PC-9 (cell line): Measurements from ENCODE around the gene CNNM4. TPM values are rescaled to one million over a fixed set of nuclear protein-coding genes. Genes with fewer than 3 reads are reported as not detected.

Experiments used
- BruUV-seq: library from RNA; stranded (reverse); fragments of 400-500 nt; replicated peaks from 2 replicates; lab custom pipeline; 2021; lab: Mats Ljungman, UMichigan
- CTCF ChIA-PET: fragments of 300-600 bp; sonication (Branson Sonifier 250); formaldehyde crosslinking; loops from one replicate; lab custom pipeline; 2022; ENCODE audit warnings: antibody characterized with exemption; lab: Charles Lee
- POLR2A ChIA-PET: fragments of 300-600 bp; sonication (Branson Sonifier 250); formaldehyde crosslinking; loops from one replicate; lab custom pipeline; 2022; ENCODE audit warnings: antibody characterized with exemption; ENCODE audit not compliant: unreplicated experiment; lab: Charles Lee
- DNase-seq, 2 experiments: peaks; one replicate each; pipeline versions ENCODE4 v3.0.0 to v3.0.0-alpha.2; 2015 to 2022; ENCODE audit warnings: mixed read lengths in 1 of 2
- H2AFZ ChIP-seq: fragments of 200-600 bp; sonication (generic); 2 replicates; pipeline ENCODE4 v1.8.1; 2017; ENCODE audit warnings: antibody characterized with exemption
- H3F3A ChIP-seq: fragments of 200-600 bp; sonication (generic); 2 replicates; pipeline ENCODE4 v1.8.1; 2017; ENCODE audit warnings: antibody characterized with exemption, mild to moderate bottlenecking, low read depth; ENCODE audit not compliant: insufficient read depth
- H3K27ac ChIP-seq: fragments of 200-600 bp; sonication (generic); 2 replicates; pipeline ENCODE4 v1.6.1; 2016; ENCODE audit warnings: mixed run types
- H3K27me3 ChIP-seq: fragments of 200-600 bp; sonication (generic); 2 replicates; pipeline ENCODE4 v1.6.1; 2016; ENCODE audit warnings: low read depth, mixed run types; ENCODE audit not compliant: insufficient read depth
- H3K36me3 ChIP-seq: fragments of 200-600 bp; sonication (generic); 2 replicates; pipeline ENCODE4 v1.6.1; 2016; ENCODE audit warnings: low read depth, mixed run types
- H3K4me1 ChIP-seq: fragments of 200-600 bp; sonication (generic); replicated peaks from 2 replicates; pipeline ENCODE4 v1.6.1; 2016; ENCODE audit warnings: mixed run types; ENCODE audit not compliant: insufficient read depth
- H3K4me2 ChIP-seq: fragments of 200-600 bp; sonication (generic); 2 replicates; pipeline ENCODE4 v1.6.1; 2017; ENCODE audit warnings: mixed run types
- H3K4me3 ChIP-seq: fragments of 200-600 bp; sonication (generic); 2 replicates; pipeline ENCODE4 v1.6.1; 2016; ENCODE audit warnings: mixed run types
- H3K79me2 ChIP-seq: fragments of 200-600 bp; sonication (generic); 2 replicates; pipeline ENCODE4 v1.6.1; 2017; ENCODE audit warnings: low read depth, mixed run types
- H3K9me2 ChIP-seq: fragments of 200-600 bp; sonication (generic); 2 replicates; pipeline ENCODE4 v1.8.1; 2017; ENCODE audit warnings: mild to moderate bottlenecking; ENCODE audit not compliant: insufficient read depth
- H3K9me3 ChIP-seq: fragments of 200-600 bp; sonication (generic); 2 replicates; pipeline ENCODE4 v1.8.1; 2016; ENCODE audit warnings: low read depth; ENCODE audit not compliant: insufficient read depth
- H4K20me1 ChIP-seq: fragments of 200-600 bp; sonication (generic); 2 replicates; pipeline ENCODE4 v1.8.1; 2017; ENCODE audit not compliant: insufficient read depth
- EZH2 ChIP-seq: fragments of 200-600 bp; sonication (generic); IDR thresholded peaks from 2 replicates; pipeline ENCODE4 v1.8.0; 2017; ENCODE audit warnings: antibody characterized with exemption, low read depth
- intact Hi-C: fragments of 100-400 bp; cut with micrococcal nuclease; formaldehyde crosslinking; loops from one replicate; pipeline ENCODE4 v1.10.0; 2022; ENCODE audit not compliant: unreplicated experiment
- total RNA-seq: library from RNA; stranded (reverse); gene quantifications from 2 replicates; pipeline ENCODE4 v1.2.3, GENCODE V29; 2021
- TF ChIP-seq, protein P1 (sequence below): fragments of 200-600 bp; sonication (generic); conservative IDR thresholded peaks from 2 replicates; pipeline ENCODE4 v1.6.1; 2017; ENCODE audit warnings: mixed run types, antibody characterized with exemption, mild to moderate bottlenecking, moderate library complexity

Gene CNNM4
- total RNA-seq, 1 experiment from 2014 or later: 31.4 TPM

DNA sequence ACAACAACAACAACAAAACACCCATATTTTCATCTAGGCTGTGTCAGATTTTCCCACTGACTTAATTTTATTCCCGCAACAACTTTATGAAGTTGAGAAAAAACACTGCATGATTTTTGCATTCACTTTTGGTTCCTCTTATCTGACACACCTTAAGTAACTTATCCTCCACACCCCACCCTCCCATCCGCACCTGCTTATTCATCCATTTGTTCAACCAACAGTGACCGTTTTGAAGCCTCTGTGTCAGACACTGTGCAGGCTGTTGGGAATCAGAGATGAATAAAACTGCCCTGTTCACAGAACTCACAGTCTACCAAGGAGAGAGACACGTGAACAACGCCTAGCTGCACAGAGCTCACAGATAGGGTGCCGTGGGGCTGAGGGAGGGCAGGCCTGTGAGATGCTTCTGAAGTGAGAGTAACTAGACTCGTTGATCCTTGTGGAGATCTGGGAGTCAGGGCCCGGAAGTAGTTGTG lies 7.4 kb downstream of the CNNM4 start:
- H3K79me2 ChIP-seq: peaks cover 84% of the 10 kb centered on the region
- ChIA-PET POLR2A (interaction anchor here (0.5 to 0.7 kb wide), 5 partner anchors 11 to 328 kb away, joined by 3 to 7 read pairs (median 4); no protein-coding TSS in a partner anchor), CTCF (no interaction called here)
- H3F3A ChIP-seq: peaks cover 56% of the 10 kb centered on the region
- H2AFZ ChIP-seq: peak overlapping the region; percentile 0; the same call in 1 of the 2 replicates
- H3K27ac ChIP-seq: peak overlapping the region; percentile 71
- H3K9me2 ChIP-seq: no peaks in the 10 kb centered on the region
- TF ChIP-seq, protein P1, sequence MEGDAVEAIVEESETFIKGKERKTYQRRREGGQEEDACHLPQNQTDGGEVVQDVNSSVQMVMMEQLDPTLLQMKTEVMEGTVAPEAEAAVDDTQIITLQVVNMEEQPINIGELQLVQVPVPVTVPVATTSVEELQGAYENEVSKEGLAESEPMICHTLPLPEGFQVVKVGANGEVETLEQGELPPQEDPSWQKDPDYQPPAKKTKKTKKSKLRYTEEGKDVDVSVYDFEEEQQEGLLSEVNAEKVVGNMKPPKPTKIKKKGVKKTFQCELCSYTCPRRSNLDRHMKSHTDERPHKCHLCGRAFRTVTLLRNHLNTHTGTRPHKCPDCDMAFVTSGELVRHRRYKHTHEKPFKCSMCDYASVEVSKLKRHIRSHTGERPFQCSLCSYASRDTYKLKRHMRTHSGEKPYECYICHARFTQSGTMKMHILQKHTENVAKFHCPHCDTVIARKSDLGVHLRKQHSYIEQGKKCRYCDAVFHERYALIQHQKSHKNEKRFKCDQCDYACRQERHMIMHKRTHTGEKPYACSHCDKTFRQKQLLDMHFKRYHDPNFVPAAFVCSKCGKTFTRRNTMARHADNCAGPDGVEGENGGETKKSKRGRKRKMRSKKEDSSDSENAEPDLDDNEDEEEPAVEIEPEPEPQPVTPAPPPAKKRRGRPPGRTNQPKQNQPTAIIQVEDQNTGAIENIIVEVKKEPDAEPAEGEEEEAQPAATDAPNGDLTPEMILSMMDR: no peak
- TF ChIP-seq EZH2: no peak
- no peaks in the 10 kb centered on the region for H4K20me1 ChIP-seq
- intact Hi-C loops: loop anchor here (10.0 kb wide), 1 partner anchor 433 kb away; the partner anchor contains the start of gene NCAPH
- peak; percentile 63 to 90 for DNase-seq
- H3K36me3 ChIP-seq: no peaks in the 10 kb centered on the region
- peaks cover 86% of the 10 kb centered on the region for H3K4me1 ChIP-seq
- peak overlapping the region; percentile 71 for H3K4me2 ChIP-seq
- H3K9me3 ChIP-seq: no peaks in the 10 kb centered on the region
- no peaks in the 10 kb centered on the region for H3K27me3 ChIP-seq
- peak overlapping the region; percentile 24; the same call in 1 of the 2 replicates for H3K4me3 ChIP-seq
- no TSS peak for BruUV-seq

DNA sequence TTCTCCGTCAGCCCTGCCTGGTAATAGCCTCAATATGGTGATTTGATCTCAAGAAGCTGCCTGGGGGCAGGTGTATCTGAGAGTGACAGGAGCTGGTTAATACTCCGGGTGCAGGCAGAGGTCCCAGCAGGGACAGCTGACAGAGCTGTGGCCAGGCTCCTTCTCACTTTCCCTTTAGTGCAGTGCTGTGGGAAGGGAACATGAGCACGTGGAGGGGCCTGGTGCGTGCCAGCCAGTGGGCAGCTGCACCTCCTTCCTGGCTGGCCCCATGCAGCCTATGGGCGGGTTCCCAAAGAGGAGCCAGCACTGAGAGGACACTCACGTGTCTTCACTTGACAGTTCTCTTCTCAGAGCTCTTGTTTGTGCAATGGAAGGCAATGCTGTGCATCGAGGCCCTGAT lies 9.1 kb downstream of the CNNM4 start:
- H3K79me2 ChIP-seq: peaks cover 76% of the 10 kb centered on the region
- H3K9me3 ChIP-seq: no peaks in the 10 kb centered on the region
- no peaks in the 10 kb centered on the region for H3K27me3 ChIP-seq
- BruUV-seq: no TSS peak
- TF ChIP-seq, protein P1: no peak
- DNase-seq: no peak
- no peaks in the 10 kb centered on the region for H4K20me1 ChIP-seq
- H2AFZ ChIP-seq: no peak overlapping the region
- no peak overlapping the region for H3K4me3 ChIP-seq
- no peaks in the 10 kb centered on the region for H3K9me2 ChIP-seq
- POLR2A ChIA-PET: no interaction called here
- intact Hi-C loops: loop anchor here (10.0 kb wide), 1 partner anchor 435 kb away; the partner anchor contains the start of gene NCAPH
- H3K4me1 ChIP-seq: peaks cover 70% of the 10 kb centered on the region
- no peak overlapping the region for H3K4me2 ChIP-seq
- CTCF ChIA-PET: interaction anchor here (0.5 to 0.6 kb wide), 2 partner anchors 22 to 226 kb away, joined by 3 to 4 read pairs; no protein-coding TSS in a partner anchor
- no peaks in the 10 kb centered on the region for H3K36me3 ChIP-seq
- peaks cover 39% of the 10 kb centered on the region for H3F3A ChIP-seq
- no peak overlapping the region for H3K27ac ChIP-seq

GRCh38 chr2:96770442-96771202 lies 9.9 kb downstream of the CNNM4 start:
- Histone ChIP-seq H3K9me3 (no peaks in the 10 kb centered on the region), H3K27me3 (no peaks in the 10 kb centered on the region), H4K20me1 (no peaks in the 10 kb centered on the region), H3K4me2 (peak overlapping the region; percentile 49; the same call in 1 of the 2 replicates), H3K9me2 (no peaks in the 10 kb centered on the region), H3K27ac (peak overlapping the region; percentile 13), H3K4me1 (peaks cover 70% of the 10 kb centered on the region), H3K4me3 (no peak overlapping the region), H3K79me2 (peaks cover 72% of the 10 kb centered on the region), H2AFZ (no peak overlapping the region), H3F3A (peaks cover 39% of the 10 kb centered on the region), H3K36me3 (no peaks in the 10 kb centered on the region)
- no TSS peak for BruUV-seq
- DNase-seq: no peak
- intact Hi-C loops: no loop called here
- CTCF ChIA-PET: interaction anchor here (0.5 to 0.6 kb wide), 2 partner anchors 21 to 227 kb away, joined by 3 to 4 read pairs; no protein-coding TSS in a partner anchor
- TF ChIP-seq EZH2: no peak
- TF ChIP-seq, protein P1: no peak
- POLR2A ChIA-PET: no interaction called here
